ENCODE results near the gene MCC. TPM values are rescaled to one million over a fixed set of nuclear protein-coding genes. Genes with fewer than 3 reads are reported as not detected.
A peak's percentile ranks its signal among the peaks of the same experiment; 100 is the strongest.

Gene MCC
- total RNA-seq, 4 donors from 2014 or later = 17.0 to 24.8 (median 21.0) TPM

DNA sequence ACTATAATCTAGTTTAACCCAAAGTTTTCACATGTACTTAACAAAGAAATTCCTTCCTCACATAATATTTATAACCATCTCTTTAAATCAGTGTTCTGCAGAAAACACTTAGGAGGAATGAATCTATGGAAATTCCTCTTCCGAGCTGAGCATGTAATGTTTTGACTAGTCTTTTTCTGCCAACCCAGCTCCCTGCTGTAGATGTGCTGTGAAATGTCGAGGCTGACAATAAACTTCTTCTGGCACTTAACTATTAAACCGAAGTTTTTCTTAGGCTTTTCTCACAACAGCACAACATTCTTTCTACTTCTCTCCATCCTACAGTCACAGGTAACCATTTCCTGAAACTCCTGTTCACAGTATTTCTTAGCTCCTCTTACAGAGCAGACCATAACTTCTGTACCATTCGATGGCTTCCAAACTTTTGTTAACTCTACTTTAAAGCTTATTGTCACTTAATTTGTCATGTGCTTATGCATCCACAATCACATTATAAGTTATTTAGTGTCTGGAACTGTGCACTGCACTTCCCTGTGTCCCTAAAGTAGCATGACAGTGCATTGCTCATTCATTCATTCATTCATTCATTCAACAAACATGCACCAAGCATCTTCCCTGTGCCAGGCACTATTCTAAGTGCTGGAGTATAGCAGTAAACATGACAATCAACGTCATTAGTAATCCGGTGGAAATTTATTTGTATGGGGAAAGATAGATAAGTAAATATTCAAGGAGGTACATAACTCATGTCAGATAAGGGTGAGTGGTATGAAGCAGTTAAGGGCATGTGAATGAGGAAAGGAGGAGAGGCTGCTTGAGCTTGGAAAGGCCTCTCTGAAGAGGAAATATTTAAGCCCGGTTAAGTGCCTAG is 108.1 kb downstream of the MCC start:
- H3K36me3 ChIP-seq = no peaks in the 10 kb centered on the region
- WGBS = 39% methylated on average over 7 of the region's 7 CpGs
- TF ChIP-seq EP300 (IDR thresholded peaks at IDR 0.05) = no peak
- TF ChIP-seq POLR2A (IDR thresholded peaks at IDR 0.05; ENCODE audit: low read depth) = no peak
- no peak for TF ChIP-seq POLR2AphosphoS5 (IDR thresholded peaks at IDR 0.05)
- TF ChIP-seq, protein P1, sequence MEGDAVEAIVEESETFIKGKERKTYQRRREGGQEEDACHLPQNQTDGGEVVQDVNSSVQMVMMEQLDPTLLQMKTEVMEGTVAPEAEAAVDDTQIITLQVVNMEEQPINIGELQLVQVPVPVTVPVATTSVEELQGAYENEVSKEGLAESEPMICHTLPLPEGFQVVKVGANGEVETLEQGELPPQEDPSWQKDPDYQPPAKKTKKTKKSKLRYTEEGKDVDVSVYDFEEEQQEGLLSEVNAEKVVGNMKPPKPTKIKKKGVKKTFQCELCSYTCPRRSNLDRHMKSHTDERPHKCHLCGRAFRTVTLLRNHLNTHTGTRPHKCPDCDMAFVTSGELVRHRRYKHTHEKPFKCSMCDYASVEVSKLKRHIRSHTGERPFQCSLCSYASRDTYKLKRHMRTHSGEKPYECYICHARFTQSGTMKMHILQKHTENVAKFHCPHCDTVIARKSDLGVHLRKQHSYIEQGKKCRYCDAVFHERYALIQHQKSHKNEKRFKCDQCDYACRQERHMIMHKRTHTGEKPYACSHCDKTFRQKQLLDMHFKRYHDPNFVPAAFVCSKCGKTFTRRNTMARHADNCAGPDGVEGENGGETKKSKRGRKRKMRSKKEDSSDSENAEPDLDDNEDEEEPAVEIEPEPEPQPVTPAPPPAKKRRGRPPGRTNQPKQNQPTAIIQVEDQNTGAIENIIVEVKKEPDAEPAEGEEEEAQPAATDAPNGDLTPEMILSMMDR (IDR thresholded peaks at IDR 0.05) = no peak

DNA sequence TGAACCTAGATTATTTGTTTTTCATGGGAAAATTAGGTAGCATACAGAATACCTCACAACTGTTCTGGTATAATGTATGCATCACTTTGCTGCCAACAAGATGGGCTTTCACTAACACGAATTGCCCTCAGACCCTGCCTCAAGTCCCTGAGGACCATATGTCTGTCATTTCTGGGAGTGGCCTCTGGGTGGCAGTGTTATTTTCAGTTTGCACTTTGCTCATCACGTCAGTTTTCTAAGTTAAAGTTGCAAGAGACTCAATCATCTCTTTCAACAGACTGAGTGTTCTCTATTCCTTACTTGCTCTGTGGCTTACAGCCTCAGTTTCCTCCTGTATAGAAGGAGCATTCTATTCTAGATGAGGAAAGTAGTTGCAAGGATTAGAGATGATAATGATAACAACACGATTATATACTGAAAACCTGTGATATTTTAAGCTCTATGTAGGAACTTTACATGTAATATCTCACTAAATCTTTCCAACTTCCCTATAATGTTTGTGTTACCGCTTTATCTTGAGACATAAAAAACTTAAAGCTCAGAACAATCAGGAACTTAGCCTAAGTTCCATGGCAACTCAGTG is 109.2 kb downstream of the MCC start:
- WGBS = 27% methylated on average over 4 of the region's 4 CpGs
- Histone ChIP-seq H3K9me3 (no peaks in the 10 kb centered on the region), H3K36me3 (no peaks in the 10 kb centered on the region), H3K4me1 (peaks cover 0 to 5% (median 0%) of the 10 kb centered on the region in 4 donors), H3K27ac (replicated peaks in 1 of 4) (no peak overlapping the region), H3K27me3 (no peaks in the 10 kb centered on the region), H3K4me3 (no peak overlapping the region)
- DNase-seq (ENCODE audit: extremely low spot score) = no peak
- intact Hi-C loops (cut with DNase I) = loop anchor here (5.0 kb wide), 3 partner anchors 133 to 382 kb away; partner anchors contain the start of gene YTHDC2
- no peak for TF ChIP-seq POLR2A (IDR thresholded peaks at IDR 0.05; ENCODE audit: low read depth)
- TF ChIP-seq, protein P1 (IDR thresholded peaks at IDR 0.05) = peak; percentile 64 to 77 (median 66)

More for the DNA sequence above, 108.1 kb downstream of the MCC start:
- peaks cover 0 to 5% (median 0%) of the 10 kb centered on the region in 4 donors for H3K4me1 ChIP-seq
- no peaks in the 10 kb centered on the region for H3K9me3 ChIP-seq
- H3K27me3 ChIP-seq = no peaks in the 10 kb centered on the region
- H3K4me3 ChIP-seq = no peak overlapping the region
- DNase-seq (ENCODE audit: extremely low spot score) = no peak
- intact Hi-C loops (cut with DNase I) = loop anchor here (5.0 kb wide), 3 partner anchors 132 to 383 kb away; partner anchors contain the start of gene YTHDC2
- H3K27ac ChIP-seq (replicated peaks in 1 of 4) = no peak overlapping the region

DNA sequence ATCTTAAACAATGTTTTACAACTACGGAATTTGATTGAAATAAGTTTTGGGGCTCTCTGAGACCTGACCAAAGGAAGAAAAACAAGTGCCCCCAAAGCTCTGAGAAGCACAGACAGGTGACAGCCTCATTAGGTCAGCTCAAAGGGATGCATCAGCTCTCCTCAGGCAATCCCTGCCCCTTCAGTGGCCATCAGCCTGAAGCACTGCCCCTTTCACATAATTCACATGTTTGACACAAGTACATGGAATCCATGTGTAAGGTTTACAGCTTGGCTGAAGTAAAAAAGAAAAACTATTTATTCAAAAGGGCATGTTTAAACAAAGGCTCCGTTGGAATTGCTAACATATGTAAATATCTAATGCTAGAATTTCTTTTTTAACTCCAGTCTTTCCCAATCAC is 109.7 kb downstream of the MCC start:
- intact Hi-C loops (cut with DNase I) = loop anchor here (5.0 kb wide), 3 partner anchors 134 to 381 kb away; partner anchors contain the start of gene YTHDC2
- H3K4me3 ChIP-seq = no peak overlapping the region
- no peak for TF ChIP-seq EP300 (IDR thresholded peaks at IDR 0.05)
- no peak for TF ChIP-seq POLR2AphosphoS5 (IDR thresholded peaks at IDR 0.05)
- TF ChIP-seq, protein P1 (IDR thresholded peaks at IDR 0.05) = no peak
- no peak for TF ChIP-seq POLR2A (IDR thresholded peaks at IDR 0.05; ENCODE audit: low read depth)
- H3K4me1 ChIP-seq = peaks cover 0 to 5% (median 0%) of the 10 kb centered on the region in 4 donors
- no peaks in the 10 kb centered on the region for H3K27me3 ChIP-seq
- no peaks in the 10 kb centered on the region for H3K9me3 ChIP-seq
- no peak overlapping the region for H3K27ac ChIP-seq (replicated peaks in 1 of 4)
- 41% methylated on average over 2 of the region's 2 CpGs for WGBS
- no peaks in the 10 kb centered on the region for H3K36me3 ChIP-seq
- no peak for DNase-seq (ENCODE audit: extremely low spot score)

DNA sequence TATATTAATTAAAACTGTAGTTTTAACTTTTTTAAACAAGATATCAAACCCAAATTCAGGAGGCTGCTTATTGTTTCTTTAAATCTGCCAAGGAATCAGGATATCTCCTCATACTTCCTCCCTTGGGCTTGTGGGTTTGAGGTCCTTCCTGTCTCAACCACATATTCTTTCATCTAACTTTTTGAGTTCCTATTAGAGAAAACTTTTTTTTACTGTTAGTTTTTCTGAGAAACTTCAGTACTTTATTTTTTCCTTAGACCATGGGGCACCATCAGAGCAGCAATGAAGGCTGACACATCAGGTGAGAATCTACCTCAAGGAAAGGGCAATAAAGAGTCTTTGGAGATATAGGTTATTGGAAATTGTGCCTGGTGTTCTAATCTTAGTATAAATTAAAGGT is 110.2 kb downstream of the MCC start:
- Histone ChIP-seq H3K4me3 (no peak overlapping the region), H3K27me3 (no peaks in the 10 kb centered on the region), H3K4me1 (peaks cover 0 to 5% (median 0%) of the 10 kb centered on the region in 4 donors), H3K36me3 (no peaks in the 10 kb centered on the region), H3K9me3 (no peaks in the 10 kb centered on the region), H3K27ac (replicated peaks in 1 of 4) (no peak overlapping the region)
- intact Hi-C loops (cut with DNase I) = loop anchor here (5.0 kb wide), 3 partner anchors 134 to 381 kb away; partner anchors contain the start of gene YTHDC2
- TF ChIP-seq POLR2A (IDR thresholded peaks at IDR 0.05; ENCODE audit: low read depth) = no peak
- no peak for TF ChIP-seq POLR2AphosphoS5 (IDR thresholded peaks at IDR 0.05)
- TF ChIP-seq EP300 (IDR thresholded peaks at IDR 0.05) = no peak
- TF ChIP-seq, protein P1 (IDR thresholded peaks at IDR 0.05) = no peak
- DNase-seq (ENCODE audit: extremely low spot score) = no peak
